ENCODE data around the gene PAPPA2.

DNA sequence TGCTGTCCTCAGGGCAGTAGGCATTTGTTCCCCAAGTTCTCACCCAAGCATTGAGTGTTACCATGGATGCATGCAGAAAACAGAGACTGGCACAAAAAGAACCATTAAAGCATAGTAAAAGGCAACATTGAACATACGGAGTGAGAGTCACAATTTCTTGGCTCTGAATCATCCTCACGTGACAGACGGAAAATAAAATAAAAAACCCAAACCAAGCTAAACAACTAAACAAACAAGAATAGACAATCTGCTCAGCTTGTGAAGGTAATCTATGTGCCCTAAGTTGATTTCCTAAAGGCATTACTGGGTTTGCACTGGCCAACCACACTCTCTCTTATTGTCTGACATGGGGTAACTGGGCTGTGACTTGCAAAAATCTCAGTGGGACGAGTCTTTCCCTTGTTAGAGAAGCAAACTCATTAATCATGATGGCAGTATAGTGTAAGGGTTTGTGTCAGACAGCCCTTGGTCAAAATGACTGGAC lies 395.5 kb downstream of the PAPPA2 start:
- TF ChIP-seq, protein P1, sequence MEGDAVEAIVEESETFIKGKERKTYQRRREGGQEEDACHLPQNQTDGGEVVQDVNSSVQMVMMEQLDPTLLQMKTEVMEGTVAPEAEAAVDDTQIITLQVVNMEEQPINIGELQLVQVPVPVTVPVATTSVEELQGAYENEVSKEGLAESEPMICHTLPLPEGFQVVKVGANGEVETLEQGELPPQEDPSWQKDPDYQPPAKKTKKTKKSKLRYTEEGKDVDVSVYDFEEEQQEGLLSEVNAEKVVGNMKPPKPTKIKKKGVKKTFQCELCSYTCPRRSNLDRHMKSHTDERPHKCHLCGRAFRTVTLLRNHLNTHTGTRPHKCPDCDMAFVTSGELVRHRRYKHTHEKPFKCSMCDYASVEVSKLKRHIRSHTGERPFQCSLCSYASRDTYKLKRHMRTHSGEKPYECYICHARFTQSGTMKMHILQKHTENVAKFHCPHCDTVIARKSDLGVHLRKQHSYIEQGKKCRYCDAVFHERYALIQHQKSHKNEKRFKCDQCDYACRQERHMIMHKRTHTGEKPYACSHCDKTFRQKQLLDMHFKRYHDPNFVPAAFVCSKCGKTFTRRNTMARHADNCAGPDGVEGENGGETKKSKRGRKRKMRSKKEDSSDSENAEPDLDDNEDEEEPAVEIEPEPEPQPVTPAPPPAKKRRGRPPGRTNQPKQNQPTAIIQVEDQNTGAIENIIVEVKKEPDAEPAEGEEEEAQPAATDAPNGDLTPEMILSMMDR (conservative IDR thresholded peaks at IDR 0.05; ENCODE audit: low read length): no peak
- TF ChIP-seq EZH2phosphoT487 (IDR thresholded peaks at IDR 0.05; ENCODE audit: borderline replicate concordance, low read depth, low read length): no peak

Data from OCI-LY7 (cell line).